B cell (primary cell): ENCODE measurements around the gene CNTNAP1. TPM values are rescaled to one million over a fixed set of nuclear protein-coding genes. Genes with fewer than 3 reads are reported as not detected.
A peak's percentile ranks its signal among the peaks of the same experiment; 100 is the strongest.

Experiments used
- ATAC-seq: fragments of 200-7000 bp; cut with Tn5 transposase; one replicate; pipeline ENCODE4 v1.10.0; 2021; ENCODE audit warnings: low read depth, mild to moderate bottlenecking, moderate number of reproducible peaks, moderate library complexity
- CTCF ChIA-PET: fragments of 350-600 bp; sonication (Branson Sonifier 250); formaldehyde crosslinking; loops from one replicate; lab custom pipeline; 2021; ENCODE audit warnings: antibody characterized with exemption, inconsistent platforms; lab: Charles Lee
- POLR2A ChIA-PET: fragments of 350-600 bp; sonication (Branson Sonifier 250); formaldehyde crosslinking; loops from one replicate; lab custom pipeline; 2021; ENCODE audit warnings: antibody characterized with exemption; lab: Charles Lee
- DNase-seq: peaks from one replicate; pipeline ENCODE4 v3.0.0; 2013
- H2AFZ ChIP-seq: 2 replicates; pipeline ENCODE4 v1.6.1; 2012; ENCODE audit warnings: mild to moderate bottlenecking, low read depth, low read length; ENCODE audit not compliant: insufficient read depth, poor library complexity, severe bottlenecking
- H3K27ac ChIP-seq, 2 donors: 1 replicate in 1 of 2; 2 replicates in 1 of 2; pipeline ENCODE4 v1.5.1; 2012 to 2013; ENCODE audit warnings: low read length in 2 of 2, mild to moderate bottlenecking in 2 of 2, moderate library complexity in 1 of 2
- H3K27me3 ChIP-seq, 4 experiments: fragments of 200-600 bp in 1 of 4; sonication (generic) in 1 of 4; replicated peaks in 1 of 4; 1 replicate in 2 of 4; 2 replicates in 2 of 4; pipeline versions ENCODE4 v1.6.1 to v1.7.0; 2013 to 2016; ENCODE audit warnings: low read length in 3 of 4, mild to moderate bottlenecking in 2 of 4, mixed read lengths in 1 of 4, moderate library complexity in 1 of 4; ENCODE audit not compliant: insufficient read depth in 4 of 4, control insufficient read depth in 3 of 4; ENCODE audit errors: control extremely low read depth in 1 of 4
- H3K36me3 ChIP-seq, 2 experiments: replicated peaks in 1 of 2; 1 replicate in 1 of 2; 2 replicates in 1 of 2; pipeline versions ENCODE4 v1.6.1 to v1.7.1; 2013; ENCODE audit warnings: low read length in 1 of 2; ENCODE audit not compliant: insufficient read depth in 2 of 2, control insufficient read depth in 1 of 2; ENCODE audit errors: control extremely low read depth in 1 of 2, extremely low read depth in 1 of 2
- H3K4me1 ChIP-seq, 2 donors: fragments of 200-600 bp in 1 of 2; sonication (generic) in 1 of 2; 1 replicate in 1 of 2; 2 replicates in 1 of 2; pipeline versions ENCODE4 v1.5.1 to v1.6.1; 2013 to 2017; ENCODE audit warnings: low read length in 2 of 2; ENCODE audit not compliant: control insufficient read depth in 2 of 2, insufficient read depth in 2 of 2
- H3K4me2 ChIP-seq: replicated peaks from 2 replicates; pipeline ENCODE3; 2012; ENCODE audit warnings: mild to moderate bottlenecking, low read depth, low read length; ENCODE audit not compliant: poor library complexity, severe bottlenecking
- H3K4me3 ChIP-seq, 5 experiments: fragments of 200-600 bp in 1 of 5; sonication (generic) in 1 of 5; 1 replicate in 3 of 5; 2 replicates in 2 of 5; pipeline versions ENCODE4 v1.5.1 to v1.7.0; 2011 to 2016; ENCODE audit warnings: low read length in 4 of 5, mild to moderate bottlenecking in 4 of 5, low read depth in 2 of 5, control low read depth in 1 of 5, moderate library complexity in 1 of 5; ENCODE audit not compliant: insufficient read depth in 1 of 5; ENCODE audit errors: control extremely low read depth in 1 of 5, extremely low read depth in 1 of 5
- H3K79me2 ChIP-seq: fragments of 200-600 bp; sonication (generic); one replicate; pipeline ENCODE4 v1.6.0; 2016; ENCODE audit warnings: low read length; ENCODE audit not compliant: control insufficient read depth, insufficient read depth
- H3K9ac ChIP-seq: fragments of 200-600 bp; sonication (generic); 2 replicates; pipeline ENCODE4 v1.6.1; 2017; ENCODE audit warnings: mild to moderate bottlenecking, low read length, moderate library complexity
- H3K9me3 ChIP-seq, 3 donors: one replicate each; pipeline versions ENCODE4 v1.6.1 to v1.7.1; 2013; ENCODE audit warnings: low read length in 2 of 3; ENCODE audit not compliant: control insufficient read depth in 2 of 3, insufficient read depth in 1 of 3; ENCODE audit errors: control extremely low read depth in 1 of 3
- H4K20me1 ChIP-seq: 2 replicates; pipeline ENCODE4 v1.6.0; 2012; ENCODE audit warnings: mild to moderate bottlenecking, low read length; ENCODE audit not compliant: insufficient read depth, control insufficient read depth, poor library complexity, severe bottlenecking
- H3K27ac Mint-ChIP-seq: one replicate; pipeline ENCODE4 v1.8.0; 2021; ENCODE audit warnings: mixed read lengths
- H3K27me3 Mint-ChIP-seq: one replicate; pipeline ENCODE4 v1.8.0; 2021; ENCODE audit warnings: mixed read lengths
- H3K4me1 Mint-ChIP-seq: one replicate; pipeline ENCODE4 v1.8.0; 2021; ENCODE audit warnings: mixed read lengths
- H3K4me3 Mint-ChIP-seq: one replicate; pipeline ENCODE4 v1.8.0; 2021; ENCODE audit warnings: mixed read lengths
- H3K9me3 Mint-ChIP-seq: one replicate; pipeline ENCODE4 v1.8.0; 2022; ENCODE audit warnings: mixed read lengths; ENCODE audit not compliant: insufficient read depth
- CTCF ChIP-seq: fragments of 200-600 bp; IDR thresholded peaks from one replicate; pipeline ENCODE4 v1.8.0; 2022; ENCODE audit warnings: antibody characterized with exemption, mild to moderate bottlenecking
- EZH2 ChIP-seq: IDR thresholded peaks from 2 replicates; pipeline ENCODE4 v1.6.1; 2012; ENCODE audit warnings: borderline replicate concordance, low read depth, mild to moderate bottlenecking, moderate library complexity, low read length; ENCODE audit not compliant: insufficient read depth, poor library complexity, severe bottlenecking
- WGBS: methylation state at CpG from one replicate; pipeline ENCODE4 v1.1.5; 2013; ENCODE audit warnings: missing lambda C conversion rate; ENCODE audit not compliant: insufficient coverage; 5-methylcytosine and 5-hydroxymethylcytosine counted together
- intact Hi-C: fragments of 100-400 bp; cut with micrococcal nuclease; formaldehyde crosslinking; loops from one replicate; pipeline ENCODE4 v1.10.0; 2022
- polyA plus RNA-seq: library from polyadenylated mRNA; depleted of rRNA; stranded (reverse); fragments of >200 nt; gene quantifications from 2 replicates; pipeline ENCODE4 v1.2.3, GENCODE V29; 2012
- total RNA-seq, 2 donors: library from RNA; stranded (reverse); fragments of 120-200 nt in 1 of 2; gene quantifications; 1 replicate in 1 of 2; 2 replicates in 1 of 2; pipeline versions ENCODE4 v1.2.3 to v1.2.4, GENCODE V29; 2013 to 2022

CNTNAP1 gene
- total and polyA plus RNA-seq, 2 donors (not counting 1 experiment from before 2014, with no cell fraction given): 3.5 to 4.7 TPM

GRCh38 chr17:42744806-42745617 is 62.7 kb downstream of the CNTNAP1 start, which contains the start of gene EZH1:
Gene EZH1, minus strand, starts transcription at chr17:42745040. Its CDS starts 16,099 bp downstream, at chr17:42728941.
- H3K9ac ChIP-seq: peak within 1 kb of the TSS; percentile 77
- peak within 1 kb of the TSS; percentile 99 for H3K4me3 Mint-ChIP-seq
- peaks cover 1 to 6% of the 10 kb centered on the region in 2 experiments for H3K36me3 ChIP-seq
- no peaks in the 10 kb centered on the region for H3K9me3 ChIP-seq
- H3K4me1 ChIP-seq: peaks cover 25 to 27% of the 10 kb centered on the region in 2 donors
- H4K20me1 ChIP-seq: peaks cover 21% of the 10 kb centered on the region
- peak within 1 kb of the TSS; percentile 67 to 92 for H3K27ac ChIP-seq
- ATAC-seq (peak; percentile 86), DNase-seq (peak; percentile 95)
- peak within 1 kb of the TSS; percentile 84 for H3K4me2 ChIP-seq
- peak within 1 kb of the TSS; percentile 56 to 76 (median 70) for H3K4me3 ChIP-seq
- peak within 1 kb of the TSS; percentile 92 for H2AFZ ChIP-seq
- ChIA-PET POLR2A (no interaction called here), CTCF (no interaction called here)
- peaks cover 52% of the 10 kb centered on the region for H3K79me2 ChIP-seq
- 5% methylated on average over 46 of the region's 50 CpGs for WGBS
- H3K9me3 Mint-ChIP-seq: no peaks in the 10 kb centered on the region
- TF ChIP-seq CTCF (no peak), EZH2 (no peak)
- intact Hi-C loops: loop anchor here (1.0 to 10.0 kb wide), 8 partner anchors 18 to 740 kb away; partner anchors contain the start of genes BECN1, CNTD1, COA3 and DHX8
- H3K4me1 Mint-ChIP-seq: peaks cover 29% of the 10 kb centered on the region
- H3K27me3 Mint-ChIP-seq: peaks cover 18% of the 10 kb centered on the region
- H3K27me3 ChIP-seq: peaks cover 0 to 16% (median under 1%) of the 10 kb centered on the region in 4 experiments
- H3K27ac Mint-ChIP-seq: peak within 1 kb of the TSS; percentile 99
